Fibroblast of lung (primary cell): Measurements from ENCODE around the gene CALY. TPM values are rescaled to one million over a fixed set of nuclear protein-coding genes. Genes with fewer than 3 reads are reported as not detected.
"Not testable (repeated sequence)": the region's sequence is repeated elsewhere in the genome, so short reads cannot be mapped to it uniquely, and the experiment has no call there.

Experiments used
- DNase-seq, 2 donors: peaks; one replicate each; pipeline versions ENCODE4 v3.0.0 to v3.0.0-alpha.2; 2010; ENCODE audit warnings: low read depth in 2 of 2
- H2AFZ ChIP-seq: 2 replicates; pipeline ENCODE4 v1.5.1; 2012; ENCODE audit warnings: low read length, control low read depth, inconsistent platforms
- H3K27ac ChIP-seq: 2 replicates; pipeline ENCODE4 v1.5.1; 2011; ENCODE audit warnings: low read length, control low read depth; ENCODE audit not compliant: insufficient read depth
- H3K27me3 ChIP-seq: 2 replicates; pipeline ENCODE4 v1.5.1; 2011; ENCODE audit warnings: mild to moderate bottlenecking, low read length; ENCODE audit not compliant: control insufficient read depth, insufficient read depth
- H3K36me3 ChIP-seq: 2 replicates; pipeline ENCODE4 v1.5.1; 2011; ENCODE audit warnings: low read length; ENCODE audit not compliant: control insufficient read depth, insufficient read depth
- H3K4me1 ChIP-seq: 2 replicates; pipeline ENCODE4 v1.5.1; 2011; ENCODE audit warnings: low read length; ENCODE audit not compliant: control insufficient read depth, insufficient read depth; ENCODE audit errors: extremely low read depth
- H3K4me2 ChIP-seq: 2 replicates; pipeline ENCODE4 v1.5.1; 2011; ENCODE audit warnings: low read length, control low read depth; ENCODE audit not compliant: insufficient read depth; ENCODE audit errors: extremely low read depth
- H3K4me3 ChIP-seq, 4 experiments: fragments of 200-600 bp in 1 of 4; sonication (generic) in 1 of 4; replicated peaks in 1 of 4; 2 replicates each; pipeline ENCODE4 v1.5.1; 2011 to 2016; ENCODE audit warnings: low read length in 4 of 4, low read depth in 3 of 4, mild to moderate bottlenecking in 3 of 4, control low read depth in 2 of 4, inconsistent platforms in 1 of 4, mixed read lengths in 1 of 4; ENCODE audit not compliant: insufficient read depth in 1 of 4; ENCODE audit errors: control extremely low read depth in 1 of 4
- H3K79me2 ChIP-seq: 2 replicates; pipeline ENCODE4 v1.5.1; 2012; ENCODE audit warnings: mild to moderate bottlenecking, low read length, inconsistent platforms; ENCODE audit not compliant: control insufficient read depth, insufficient read depth
- H3K9ac ChIP-seq: 2 replicates; pipeline ENCODE4 v1.5.1; 2011; ENCODE audit warnings: mild to moderate bottlenecking, low read length, control low read depth; ENCODE audit not compliant: insufficient read depth
- H3K9me3 ChIP-seq: 2 replicates; pipeline ENCODE4 v1.5.1; 2012; ENCODE audit warnings: low read depth, low read length; ENCODE audit not compliant: control insufficient read depth, insufficient read depth
- H4K20me1 ChIP-seq: 2 replicates; pipeline ENCODE4 v1.5.1; 2011; ENCODE audit warnings: low read length; ENCODE audit not compliant: control insufficient read depth, insufficient read depth; ENCODE audit errors: extremely low read depth
- CTCF ChIP-seq, 2 donors: IDR thresholded peaks in 1 of 2; conservative IDR thresholded peaks in 1 of 2; 1 replicate in 1 of 2; 2 replicates in 1 of 2; pipeline ENCODE4 v1.5.1; 2011 to 2012; ENCODE audit warnings: low read length in 2 of 2, control low read depth in 1 of 2, inconsistent platforms in 1 of 2, low read depth in 1 of 2, mild to moderate bottlenecking in 1 of 2
- EZH2 ChIP-seq: IDR thresholded peaks from 2 replicates; pipeline ENCODE4 v1.5.1; 2012; ENCODE audit warnings: low read length, control low read depth, mild to moderate bottlenecking; ENCODE audit errors: missing control alignments
- polyA plus RNA-seq, 2 donors: library from polyadenylated mRNA; depleted of rRNA in 1 of 2; stranded (reverse) in 1 of 2; unstranded in 1 of 2; fragments of >200 nt; gene quantifications; 2 replicates each; pipeline ENCODE4 v1.2.1, GENCODE V29; 2011 to 2012; ENCODE audit warnings: missing spikeins in 1 of 2
- total RNA-seq: library from RNA; depleted of rRNA; stranded (reverse); fragments of >200 nt; gene quantifications from 2 replicates; pipeline ENCODE4 v1.2.1, GENCODE V29; 2014

CALY gene
- total and polyA plus RNA-seq, 2 donors (not counting 1 experiment from before 2014, with no cell fraction given) = not detected

GRCh38 chr10:133377025-133377817 lies 40.5 kb upstream of the CALY start:
- no peaks in the 10 kb centered on the region for H3K79me2 ChIP-seq

GRCh38 chr10:133376183-133376582 lies 39.5 kb upstream of the CALY start:
- not testable (repeated sequence) for H3K9ac ChIP-seq, DNase-seq, H3K79me2 ChIP-seq, H3K4me3 ChIP-seq, H2AFZ ChIP-seq, H3K27ac ChIP-seq, H3K27me3 ChIP-seq, H3K4me2 ChIP-seq, H3K9me3 ChIP-seq, H3K36me3 ChIP-seq, H3K4me1 ChIP-seq, H4K20me1 ChIP-seq

More at GRCh38 chr10:133377025-133377817, 40.5 kb upstream of the CALY start:
- H3K27ac ChIP-seq = no peak overlapping the region
- H4K20me1 ChIP-seq = no peaks in the 10 kb centered on the region
- H3K36me3 ChIP-seq = no peaks in the 10 kb centered on the region
- H3K27me3 ChIP-seq = no peaks in the 10 kb centered on the region
- no peak for DNase-seq
- no peak overlapping the region for H3K4me2 ChIP-seq
- TF ChIP-seq CTCF (conservative IDR thresholded peaks at IDR 0.05 in 1 of 2, IDR thresholded peaks at IDR 0.05 in 1 of 2; ENCODE audit: low read depth in 1 of 2, low read length in 2 of 2) = no peak
- no peak for TF ChIP-seq EZH2
- no peaks in the 10 kb centered on the region for H3K9me3 ChIP-seq
- no peak overlapping the region for H3K9ac ChIP-seq
- no peak overlapping the region for H2AFZ ChIP-seq
- peaks cover 2% of the 10 kb centered on the region for H3K4me1 ChIP-seq
- no peak overlapping the region for H3K4me3 ChIP-seq

- no peak for DNase-seq
- Histone ChIP-seq H3K36me3 (peaks cover 2% of the 10 kb centered on the region), H3K9me3 (no peaks in the 10 kb centered on the region), H3K9ac (no peak overlapping the region), H3K4me1 (peaks cover 2% of the 10 kb centered on the region), H3K27me3 (no peaks in the 10 kb centered on the region), H3K4me3 (no peak overlapping the region), H3K27ac (no peak overlapping the region), H3K4me2 (no peak overlapping the region), H3K79me2 (peaks cover 1% of the 10 kb centered on the region), H4K20me1 (no peaks in the 10 kb centered on the region), H2AFZ (no peak overlapping the region)
- no peak for TF ChIP-seq EZH2
- TF ChIP-seq CTCF (conservative IDR thresholded peaks at IDR 0.05 in 1 of 2, IDR thresholded peaks at IDR 0.05 in 1 of 2; ENCODE audit: low read depth in 1 of 2, low read length in 2 of 2) = no peak
Observed at GRCh38 chr10:133375357-133376115, 38.8 kb upstream of the CALY start.
